Transverse colon (tissue), 4 donors: Measurements from ENCODE around the gene POU3F3. TPM values are rescaled to one million over a fixed set of nuclear protein-coding genes. Genes with fewer than 3 reads are reported as not detected.

ENCODE experiments used
- DNase-seq: peaks from one replicate; pipeline ENCODE4 v3.0.0-alpha.2; 2019
- H3K27ac ChIP-seq, 4 donors: fragments of 200-600 bp; sonication (generic); 2 replicates each; pipeline ENCODE4 v1.5.1; 2016 to 2018; ENCODE audit warnings: inconsistent platforms in 4 of 4
- H3K27me3 ChIP-seq: fragments of 200-600 bp; sonication (generic); 2 replicates; pipeline ENCODE4 v1.5.1; 2017; ENCODE audit warnings: inconsistent platforms
- H3K36me3 ChIP-seq, 4 donors: fragments of 200-600 bp; sonication (generic); 2 replicates each; pipeline ENCODE4 v1.5.1; 2017 to 2019; ENCODE audit warnings: inconsistent platforms in 4 of 4
- H3K4me1 ChIP-seq, 4 donors: fragments of 200-600 bp; sonication (generic); 2 replicates each; pipeline ENCODE4 v1.5.1; 2017 to 2020; ENCODE audit warnings: inconsistent platforms in 4 of 4
- H3K4me3 ChIP-seq, 4 donors: fragments of 200-600 bp; sonication (generic); 1 replicate in 1 of 4; 2 replicates in 3 of 4; pipeline versions ENCODE4 v1.5.1 to v1.6.1; 2017 to 2019; ENCODE audit warnings: inconsistent platforms in 4 of 4
- H3K9me3 ChIP-seq, 2 donors: fragments of 200-600 bp; sonication (generic); 2 replicates each; pipeline ENCODE4 v1.5.1; 2017 to 2019; ENCODE audit warnings: inconsistent platforms in 2 of 2
- EP300 ChIP-seq: sonication (generic); formaldehyde crosslinking; IDR thresholded peaks from one replicate; pipeline ENCODE4 v1.6.1; 2017; ENCODE audit warnings: antibody characterized with exemption, low read depth
- POLR2A ChIP-seq: fragments of 450-650 bp; IDR thresholded peaks from one replicate; pipeline ENCODE4 v1.6.1; 2016; ENCODE audit warnings: antibody characterized with exemption, mild to moderate bottlenecking, moderate library complexity
- POLR2AphosphoS5 ChIP-seq, 3 donors: sonication (generic); formaldehyde crosslinking; IDR thresholded peaks; one replicate each; pipeline ENCODE4 v1.6.1; 2016; ENCODE audit warnings: antibody characterized with exemption in 3 of 3
- WGBS, 2 donors: methylation state at CpG; one replicate each; pipeline ENCODE4 v1.1.5; 2018; ENCODE audit warnings: low coverage in 1 of 2; 5-methylcytosine and 5-hydroxymethylcytosine counted together
- in situ Hi-C, 4 donors: fragments of 200-750 bp; cut with MboI; loops; one replicate each; pipeline versions ENCODE4 v1.15.0 to v1.15.1; 2017; ENCODE audit warnings: low sequenced_read_pairs in 3 of 4, low pct_ligation_motif_present in 1 of 4, low pct_unique_long_range_greater_than_20kb in 1 of 4
- intact Hi-C: fragments of 100-400 bp; cut with DNase I; formaldehyde crosslinking; loops from one replicate; pipeline ENCODE4 v1.15.1; 2023; ENCODE audit warnings: low total_unique reads
- total RNA-seq, 4 donors: library from RNA; depleted of rRNA; stranded (reverse); fragments of >200 nt; gene quantifications; one replicate each; pipeline ENCODE4 v1.1.0, GENCODE V29; 2016
- TF ChIP-seq, protein P1 (sequence below), 5 experiments: fragments of 200-600 bp in 3 of 5; fragments of 450-650 bp in 2 of 5; sonication (generic) in 3 of 5; IDR thresholded peaks; 1 replicate in 2 of 5; 2 replicates in 3 of 5; pipeline ENCODE4 v1.5.1; 2016 to 2017; ENCODE audit warnings: antibody characterized with exemption in 5 of 5, inconsistent platforms in 3 of 5, mild to moderate bottlenecking in 2 of 5, moderate library complexity in 1 of 5

The POU3F3 gene
- total RNA-seq, 4 donors from 2014 or later = 0.14 to 0.32 TPM; not detected in 2

- H3K9me3 ChIP-seq = no peaks in the 10 kb centered on the region
- H3K36me3 ChIP-seq = no peaks in the 10 kb centered on the region
- no peak overlapping the region for H3K4me3 ChIP-seq
- WGBS, 2 donors = 65 to 68% methylated on average over 4 to 6 of the region's 6 CpGs
- no peak overlapping the region for H3K27ac ChIP-seq
- TF ChIP-seq POLR2AphosphoS5 (IDR thresholded peaks at IDR 0.05) (no peak), POLR2A (no peak), EP300 (no peak)
- TF ChIP-seq, protein P1, sequence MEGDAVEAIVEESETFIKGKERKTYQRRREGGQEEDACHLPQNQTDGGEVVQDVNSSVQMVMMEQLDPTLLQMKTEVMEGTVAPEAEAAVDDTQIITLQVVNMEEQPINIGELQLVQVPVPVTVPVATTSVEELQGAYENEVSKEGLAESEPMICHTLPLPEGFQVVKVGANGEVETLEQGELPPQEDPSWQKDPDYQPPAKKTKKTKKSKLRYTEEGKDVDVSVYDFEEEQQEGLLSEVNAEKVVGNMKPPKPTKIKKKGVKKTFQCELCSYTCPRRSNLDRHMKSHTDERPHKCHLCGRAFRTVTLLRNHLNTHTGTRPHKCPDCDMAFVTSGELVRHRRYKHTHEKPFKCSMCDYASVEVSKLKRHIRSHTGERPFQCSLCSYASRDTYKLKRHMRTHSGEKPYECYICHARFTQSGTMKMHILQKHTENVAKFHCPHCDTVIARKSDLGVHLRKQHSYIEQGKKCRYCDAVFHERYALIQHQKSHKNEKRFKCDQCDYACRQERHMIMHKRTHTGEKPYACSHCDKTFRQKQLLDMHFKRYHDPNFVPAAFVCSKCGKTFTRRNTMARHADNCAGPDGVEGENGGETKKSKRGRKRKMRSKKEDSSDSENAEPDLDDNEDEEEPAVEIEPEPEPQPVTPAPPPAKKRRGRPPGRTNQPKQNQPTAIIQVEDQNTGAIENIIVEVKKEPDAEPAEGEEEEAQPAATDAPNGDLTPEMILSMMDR (IDR thresholded peaks at IDR 0.05) = no peak
- no peak for DNase-seq
- intact Hi-C loops = no loop called here
- no peaks in the 10 kb centered on the region for H3K4me1 ChIP-seq
- in situ Hi-C loops = no loop called here
- H3K27me3 ChIP-seq = no peaks in the 10 kb centered on the region
Observed at GRCh38 chr2:104818264-104818663, 35.7 kb upstream of the POU3F3 start.

DNA sequence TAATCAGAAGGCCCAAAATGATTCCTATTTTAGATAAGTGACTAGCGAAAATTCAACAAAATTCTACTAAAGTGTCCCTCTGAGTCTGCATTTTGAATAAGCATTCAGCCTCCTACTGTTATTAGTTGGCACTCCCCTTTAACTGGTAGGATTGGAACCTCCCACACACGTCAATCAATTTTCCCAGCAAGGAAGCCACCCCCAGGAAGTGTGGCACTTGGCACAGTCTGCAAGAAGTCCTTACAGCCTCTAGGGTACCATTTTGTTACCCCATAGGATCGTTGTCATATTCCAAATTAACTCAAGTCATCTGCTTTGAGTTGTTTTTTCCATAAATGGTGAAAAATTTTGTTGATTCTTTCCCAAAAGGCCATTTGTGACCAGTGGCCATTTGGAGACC, 33.8 kb upstream of the POU3F3 start:
- Histone ChIP-seq H3K4me1 (no peaks in the 10 kb centered on the region), H3K4me3 (no peak overlapping the region), H3K36me3 (no peaks in the 10 kb centered on the region), H3K27ac (no peak overlapping the region), H3K27me3 (no peaks in the 10 kb centered on the region), H3K9me3 (no peaks in the 10 kb centered on the region)
- no peak for DNase-seq
- intact Hi-C loops (no loop called here), in situ Hi-C loops (no loop called here)
- no peak for TF ChIP-seq EP300
- no peak for TF ChIP-seq POLR2A
- TF ChIP-seq, protein P1 (IDR thresholded peaks at IDR 0.05) = no peak
- TF ChIP-seq POLR2AphosphoS5 (IDR thresholded peaks at IDR 0.05) = no peak
- 49 to 60% methylated on average over 3 of the region's 3 CpGs for WGBS, 2 donors

- TF ChIP-seq, protein P1 (IDR thresholded peaks at IDR 0.05) = no peak
- TF ChIP-seq POLR2A (no peak), EP300 (no peak), POLR2AphosphoS5 (IDR thresholded peaks at IDR 0.05) (no peak)
- Histone ChIP-seq H3K9me3 (no peaks in the 10 kb centered on the region), H3K4me3 (no peak overlapping the region), H3K4me1 (no peaks in the 10 kb centered on the region), H3K27me3 (no peaks in the 10 kb centered on the region), H3K27ac (no peak overlapping the region), H3K36me3 (no peaks in the 10 kb centered on the region)
- no peak for DNase-seq
- WGBS, 2 donors = 63 to 80% methylated on average over 3 of the region's 3 CpGs
- in situ Hi-C loops = no loop called here
- intact Hi-C loops = no loop called here
Observed at GRCh38 chr2:104825124-104825865, 28.6 kb upstream of the POU3F3 start.

DNA sequence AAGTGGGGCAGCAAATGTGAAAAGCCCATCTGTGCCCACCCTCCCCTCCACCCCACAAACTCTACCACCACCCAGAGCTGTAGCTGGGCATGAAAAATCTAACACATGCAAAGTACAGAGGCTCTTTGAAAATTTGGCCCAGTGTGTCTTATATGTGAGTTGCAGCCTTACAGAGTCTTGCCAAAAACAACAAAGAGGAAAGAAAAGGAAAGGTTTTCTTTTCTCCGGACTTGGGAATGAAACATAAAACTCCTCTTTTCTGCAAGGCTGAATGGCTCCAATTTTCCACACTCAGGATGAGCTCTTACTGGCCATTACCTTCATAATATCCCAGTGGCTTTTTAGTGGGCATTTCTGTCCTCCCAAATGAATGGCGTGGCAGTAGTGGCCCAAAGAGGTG, 27.9 kb upstream of the POU3F3 start:
- DNase-seq = no peak
- Histone ChIP-seq H3K27me3 (no peaks in the 10 kb centered on the region), H3K4me3 (no peak overlapping the region), H3K9me3 (no peaks in the 10 kb centered on the region), H3K4me1 (no peaks in the 10 kb centered on the region), H3K27ac (no peak overlapping the region), H3K36me3 (no peaks in the 10 kb centered on the region)
- intact Hi-C loops (no loop called here), in situ Hi-C loops (no loop called here)
- TF ChIP-seq, protein P1 (IDR thresholded peaks at IDR 0.05) = no peak
- TF ChIP-seq EP300 (no peak), POLR2AphosphoS5 (IDR thresholded peaks at IDR 0.05) (no peak), POLR2A (no peak)
- 71% methylated on average over 2 of the region's 2 CpGs; no CpG with 5 or more reads in 1 of the 2 donors for WGBS, 2 donors
